Sigmoid colon (tissue), 7 donors: ENCODE data around the gene C12orf57. TPM values are rescaled to one million over a fixed set of nuclear protein-coding genes. Genes with fewer than 3 reads are reported as not detected.

ENCODE experiments used
- DNase-seq: peaks from one replicate; pipeline ENCODE4 v3.0.0-alpha.2; 2019
- H3K27ac ChIP-seq, 4 donors: fragments of 200-600 bp; sonication (generic); one replicate each; pipeline ENCODE4 v1.5.1; 2016 to 2019; ENCODE audit warnings: mild to moderate bottlenecking in 1 of 4
- H3K27me3 ChIP-seq, 3 donors: fragments of 200-600 bp; sonication (generic); one replicate each; pipeline ENCODE4 v1.5.1; 2019; ENCODE audit warnings: mild to moderate bottlenecking in 1 of 3
- H3K36me3 ChIP-seq, 4 donors: fragments of 200-600 bp; sonication (generic); one replicate each; pipeline ENCODE4 v1.5.1; 2016 to 2019
- H3K4me1 ChIP-seq, 4 donors: fragments of 200-600 bp; sonication (generic); one replicate each; pipeline ENCODE4 v1.5.1; 2017 to 2019
- H3K4me3 ChIP-seq, 4 donors: fragments of 200-600 bp; sonication (generic); one replicate each; pipeline ENCODE4 v1.5.1; 2017 to 2019; ENCODE audit warnings: mild to moderate bottlenecking in 2 of 4, moderate library complexity in 1 of 4
- H3K9me3 ChIP-seq, 4 donors: fragments of 200-600 bp in 3 of 4; sonication (generic) in 3 of 4; one replicate each; pipeline versions ENCODE4 v1.5.1 to v1.6.1; 2013 to 2019
- CTCF ChIP-seq, 4 experiments: fragments of 450-650 bp in 3 of 4; fragments of 200-600 bp in 1 of 4; IDR thresholded peaks; one replicate each; pipeline ENCODE4 v1.5.1; 2016 to 2019; ENCODE audit warnings: antibody characterized with exemption in 4 of 4, mild to moderate bottlenecking in 3 of 4, moderate library complexity in 2 of 4
- EP300 ChIP-seq, 4 donors: sonication (generic); formaldehyde crosslinking; IDR thresholded peaks; one replicate each; pipeline ENCODE4 v1.6.1; 2017; ENCODE audit warnings: antibody characterized with exemption in 4 of 4
- POLR2A ChIP-seq, 2 donors: fragments of 450-650 bp; IDR thresholded peaks; one replicate each; pipeline ENCODE4 v1.6.1; 2016; ENCODE audit warnings: antibody characterized with exemption in 2 of 2, mild to moderate bottlenecking in 2 of 2, moderate library complexity in 2 of 2
- POLR2AphosphoS5 ChIP-seq, 4 donors: sonication (generic); formaldehyde crosslinking; IDR thresholded peaks; one replicate each; pipeline ENCODE4 v1.6.1; 2017; ENCODE audit warnings: antibody characterized with exemption in 4 of 4
- WGBS, 2 donors: extraction: QIAGEN DNeasy Blood & Tissue Kit; methylation state at CpG; one replicate each; pipeline ENCODE4 v1.1.7; 2013; 5-methylcytosine and 5-hydroxymethylcytosine counted together
- intact Hi-C: fragments of 100-400 bp; cut with DNase I; formaldehyde crosslinking; loops from one replicate; pipeline ENCODE4 v1.15.1; 2023
- polyA plus RNA-seq, 3 donors: library from polyadenylated mRNA; stranded (reverse); fragments of 200-250 nt; gene quantifications; one replicate each; pipeline ENCODE4 v1.2.3, GENCODE V29; 2013
- total RNA-seq, 4 donors: library from RNA; depleted of rRNA; stranded (reverse); fragments of >200 nt; gene quantifications; one replicate each; pipeline ENCODE4 v1.1.0, GENCODE V29; 2016
- donor health status: healthy with polysubstance abuse.
- donor health status: Bipolar disorder and iron deficiency.
- donor health status: healthy.

The C12orf57 gene
- total and polyA plus RNA-seq, 7 donors, result 305 to 810 (median 623) TPM

GRCh38 chr12:6909421-6910145 lies 34.2 kb upstream of the C12orf57 start:
- no peak for TF ChIP-seq POLR2AphosphoS5 (IDR thresholded peaks at IDR 0.05)
- WGBS, 2 donors, result 91 to 95% methylated on average over 4 of the region's 4 CpGs
- intact Hi-C loops, result loop anchor here (5.0 kb wide), 1 partner anchor 37 kb away; the partner anchor contains the start of gene SPSB2
- Histone ChIP-seq H3K4me1 (peaks cover 0 to 19% (median 15%) of the 10 kb centered on the region in 4 donors), H3K4me3 (no peak overlapping the region), H3K27me3 (no peaks in the 10 kb centered on the region), H3K9me3 (no peaks in the 10 kb centered on the region), H3K27ac (no peak overlapping the region), H3K36me3 (peaks cover 0 to 15% (median 0%) of the 10 kb centered on the region in 4 donors)
- peak; percentile 60 for DNase-seq

- no peaks in the 10 kb centered on the region for H3K9me3 ChIP-seq
- peaks cover 0 to 25% (median 22%) of the 10 kb centered on the region in 4 donors for H3K4me1 ChIP-seq
- no peak for DNase-seq
- 85 to 93% methylated on average over 15 of the region's 15 CpGs for WGBS, 2 donors
- intact Hi-C loops, result no loop called here
- H3K36me3 ChIP-seq, result peaks cover 0 to 15% (median 2%) of the 10 kb centered on the region in 4 donors
- H3K4me3 ChIP-seq, result no peak overlapping the region
- H3K27ac ChIP-seq, result no peak overlapping the region
- no peaks in the 10 kb centered on the region for H3K27me3 ChIP-seq
- no peak for TF ChIP-seq CTCF (IDR thresholded peaks at IDR 0.05)
- TF ChIP-seq POLR2AphosphoS5 (IDR thresholded peaks at IDR 0.05), result no peak
- TF ChIP-seq EP300 (IDR thresholded peaks at IDR 0.05), result no peak
- no peak for TF ChIP-seq POLR2A (IDR thresholded peaks at IDR 0.05)
Observed at GRCh38 chr12:6912164-6912935, 31.5 kb upstream of the C12orf57 start.

DNA sequence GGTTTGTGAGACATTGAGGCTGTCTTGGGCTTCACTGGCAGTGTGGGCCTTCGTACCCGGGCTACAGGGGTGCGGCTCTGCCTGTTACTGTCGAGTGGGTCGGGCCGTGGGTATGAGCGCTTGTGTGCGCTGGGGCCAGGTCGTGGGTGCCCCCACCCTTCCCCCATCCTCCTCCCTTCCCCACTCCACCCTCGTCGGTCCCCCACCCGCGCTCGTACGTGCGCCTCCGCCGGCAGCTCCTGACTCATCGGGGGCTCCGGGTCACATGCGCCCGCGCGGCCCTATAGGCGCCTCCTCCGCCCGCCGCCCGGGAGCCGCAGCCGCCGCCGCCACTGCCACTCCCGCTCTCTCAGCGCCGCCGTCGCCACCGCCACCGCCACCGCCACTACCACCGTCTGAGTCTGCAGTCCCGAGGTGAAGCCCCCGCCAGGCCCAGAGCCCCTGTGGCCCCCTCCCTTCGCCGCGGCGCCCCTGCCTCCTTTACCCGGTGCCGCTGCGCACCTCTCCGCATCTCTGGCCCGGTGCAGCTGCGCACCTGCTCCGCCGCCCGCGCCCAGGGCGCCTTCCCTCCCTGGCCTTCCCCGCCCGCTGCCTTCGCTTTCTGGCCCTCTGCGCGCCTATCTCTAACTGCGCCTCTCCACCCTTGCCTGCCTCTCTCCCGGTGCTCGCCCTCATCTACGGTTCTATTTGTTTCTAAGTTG lies 29.4 kb upstream of the C12orf57 start, which contains the start of gene ENO2:
TSS of gene ENO2 (plus strand) at position 335 of the 701 bp plus-strand sequence. CDS start 1,253 bp downstream, outside the sequence.
- peak; percentile 94 for DNase-seq
- Histone ChIP-seq H3K9me3 (no peaks in the 10 kb centered on the region), H3K27ac (peak within 1 kb of the TSS; percentile 83 to 92 (median 90)), H3K4me3 (peak within 1 kb of the TSS; percentile 79 to 90 (median 86)), H3K36me3 (peaks cover 0 to 27% (median 2%) of the 10 kb centered on the region in 4 donors), H3K27me3 (no peaks in the 10 kb centered on the region), H3K4me1 (peaks cover 0 to 25% (median 22%) of the 10 kb centered on the region in 4 donors)
- TF ChIP-seq POLR2A (IDR thresholded peaks at IDR 0.05) (no peak), POLR2AphosphoS5 (IDR thresholded peaks at IDR 0.05) (peak; percentile 44 to 75 (median 61)), EP300 (IDR thresholded peaks at IDR 0.05) (no peak), CTCF (IDR thresholded peaks at IDR 0.05) (no peak)
- WGBS, 2 donors, result 0 to 1% methylated on average over 68 of the region's 68 CpGs
- intact Hi-C loops, result no loop called here

- Histone ChIP-seq H3K4me1 (peaks cover 0 to 25% (median 22%) of the 10 kb centered on the region in 4 donors), H3K27me3 (no peaks in the 10 kb centered on the region), H3K36me3 (peaks cover 0 to 33% (median 4%) of the 10 kb centered on the region in 4 donors), H3K4me3 (peak overlapping the region; percentile 79 to 90 (median 86)), H3K9me3 (no peaks in the 10 kb centered on the region), H3K27ac (peak overlapping the region; percentile 83 to 92 (median 90))
- intact Hi-C loops, result no loop called here
- WGBS, 2 donors, result 13 to 27% methylated on average over 29 of the region's 29 CpGs
- TF ChIP-seq EP300 (IDR thresholded peaks at IDR 0.05) (no peak), POLR2AphosphoS5 (IDR thresholded peaks at IDR 0.05) (no peak), POLR2A (IDR thresholded peaks at IDR 0.05) (no peak), CTCF (IDR thresholded peaks at IDR 0.05) (no peak)
- DNase-seq, result peak; percentile 67
Observed at GRCh38 chr12:6914947-6915788, 28.7 kb upstream of the C12orf57 start.
